ENCODE data around the gene MAPK8.

- TF ChIP-seq, protein P1, sequence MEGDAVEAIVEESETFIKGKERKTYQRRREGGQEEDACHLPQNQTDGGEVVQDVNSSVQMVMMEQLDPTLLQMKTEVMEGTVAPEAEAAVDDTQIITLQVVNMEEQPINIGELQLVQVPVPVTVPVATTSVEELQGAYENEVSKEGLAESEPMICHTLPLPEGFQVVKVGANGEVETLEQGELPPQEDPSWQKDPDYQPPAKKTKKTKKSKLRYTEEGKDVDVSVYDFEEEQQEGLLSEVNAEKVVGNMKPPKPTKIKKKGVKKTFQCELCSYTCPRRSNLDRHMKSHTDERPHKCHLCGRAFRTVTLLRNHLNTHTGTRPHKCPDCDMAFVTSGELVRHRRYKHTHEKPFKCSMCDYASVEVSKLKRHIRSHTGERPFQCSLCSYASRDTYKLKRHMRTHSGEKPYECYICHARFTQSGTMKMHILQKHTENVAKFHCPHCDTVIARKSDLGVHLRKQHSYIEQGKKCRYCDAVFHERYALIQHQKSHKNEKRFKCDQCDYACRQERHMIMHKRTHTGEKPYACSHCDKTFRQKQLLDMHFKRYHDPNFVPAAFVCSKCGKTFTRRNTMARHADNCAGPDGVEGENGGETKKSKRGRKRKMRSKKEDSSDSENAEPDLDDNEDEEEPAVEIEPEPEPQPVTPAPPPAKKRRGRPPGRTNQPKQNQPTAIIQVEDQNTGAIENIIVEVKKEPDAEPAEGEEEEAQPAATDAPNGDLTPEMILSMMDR (IDR thresholded peaks at IDR 0.05), result no peak
- no peak for TF ChIP-seq POLR2AphosphoS5 (IDR thresholded peaks at IDR 0.05)
Measured at GRCh38 chr10:48428896-48429295, 122.4 kb downstream of the MAPK8 start.
